Daoy (cell line): Measurements from ENCODE around the gene ADGRE2. TPM values are rescaled to one million over a fixed set of nuclear protein-coding genes. Genes with fewer than 3 reads are reported as not detected.
"Not testable (repeated sequence)": the region's sequence is repeated elsewhere in the genome, so short reads cannot be mapped to it uniquely, and the experiment has no call there.

Experiments
- DNase-seq: peaks from one replicate; pipeline ENCODE4 v3.0.0-alpha.2; 2015; ENCODE audit warnings: low read depth
- total RNA-seq: library from RNA; depleted of rRNA; stranded (reverse); fragments of >200 nt; shearing (Covaris generic); gene quantifications from 2 replicates; pipeline ENCODE4 v1.2.3, GENCODE V29; 2014; rRNA removed

The ADGRE2 gene
- total RNA-seq, result 0.09 and 0.17 TPM in 2 replicates

GRCh38 chr19:14778110-14778845, at the start of gene ADGRE2:
Gene ADGRE2, minus strand, starts transcription at chr19:14778560. Its CDS starts 1,804 bp downstream, at chr19:14776756.
- DNase-seq, result not testable (repeated sequence)

DNA sequence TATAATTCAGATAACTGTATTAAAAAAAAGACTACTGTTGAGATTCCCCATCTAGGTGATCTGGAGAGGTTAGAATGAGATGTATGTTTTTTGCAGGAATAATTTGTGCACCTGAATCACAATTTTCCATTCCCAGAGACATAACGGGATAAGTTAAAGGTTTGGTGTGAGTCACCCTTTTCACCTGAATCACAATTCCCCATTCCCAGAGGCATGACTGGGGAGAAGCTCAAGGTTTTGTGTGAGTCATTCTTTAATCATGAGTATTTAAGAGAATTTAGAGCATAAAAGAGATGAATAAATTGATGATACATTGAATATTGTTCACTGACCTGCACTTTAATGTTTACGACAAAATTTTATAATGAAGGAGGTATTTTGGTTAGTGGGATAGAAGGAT, 47.6 kb upstream of the ADGRE2 start:
- no peak for DNase-seq

GRCh38 chr19:14821937-14822336, 43.6 kb upstream of the ADGRE2 start:
- DNase-seq, result no peak

GRCh38 chr19:14818588-14818987, 40.2 kb upstream of the ADGRE2 start:
- DNase-seq, result no peak

- DNase-seq, result no peak
Measured at GRCh38 chr19:14817052-14817451, 38.7 kb upstream of the ADGRE2 start.

GRCh38 chr19:14814982-14815652, 36.8 kb upstream of the ADGRE2 start:
- DNase-seq, result no peak

DNA sequence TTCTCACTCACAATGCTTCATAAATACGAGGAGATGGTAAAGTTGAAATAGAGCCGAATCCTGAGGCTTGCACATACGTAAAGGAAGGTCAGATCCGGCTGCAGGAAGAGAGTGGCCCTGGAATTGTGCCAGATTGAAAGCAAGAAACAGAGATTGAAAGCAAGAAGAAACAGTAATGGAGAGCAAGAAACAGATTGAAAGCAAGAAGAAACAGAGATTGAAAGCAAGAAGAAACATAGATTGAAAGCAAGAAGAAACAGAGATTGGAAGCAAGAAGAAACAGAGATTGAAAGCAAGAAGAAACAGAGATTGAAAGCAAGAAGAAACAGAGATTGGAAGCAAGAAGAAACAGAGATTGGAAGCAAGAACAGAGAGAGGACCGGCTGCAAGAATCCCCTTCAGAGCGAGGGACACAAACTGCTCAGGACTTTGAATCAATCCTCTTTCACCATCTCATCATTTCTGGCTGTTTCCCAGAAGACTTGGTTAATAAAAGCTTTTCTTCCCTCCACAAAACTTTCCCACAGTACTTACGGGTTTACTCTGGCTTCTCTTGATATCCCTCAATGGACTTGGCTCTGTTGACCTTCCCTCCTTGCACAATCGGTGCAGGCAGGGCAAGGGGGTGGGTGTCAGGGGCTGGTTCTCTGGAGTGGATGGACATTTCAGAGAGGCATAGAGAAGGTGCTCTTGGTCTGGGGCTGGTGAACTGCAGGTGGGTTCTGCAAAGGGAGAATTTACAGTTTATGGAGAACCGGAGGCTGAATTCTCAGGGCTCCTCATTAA, 31.1 kb upstream of the ADGRE2 start:
- DNase-seq, result peak; percentile 10

DNA sequence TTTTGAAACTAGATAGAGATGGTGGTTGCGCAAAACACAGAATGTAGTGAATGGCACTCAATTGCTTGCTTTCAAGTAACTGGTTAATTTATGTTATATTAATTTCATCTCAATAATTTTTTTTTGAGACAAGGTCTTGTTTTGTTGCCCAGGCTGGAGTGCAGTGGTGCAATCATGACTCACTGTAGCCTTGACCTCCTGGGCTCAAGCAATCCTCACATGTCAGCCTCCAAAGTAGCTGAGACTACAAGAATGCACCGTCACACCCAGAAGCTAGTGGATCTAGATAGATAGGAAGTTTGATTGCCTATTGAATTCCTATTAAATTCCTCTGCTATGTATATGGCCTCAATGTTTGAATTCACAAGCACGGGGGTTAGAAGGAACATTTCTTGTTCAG, 26.4 kb upstream of the ADGRE2 start:
- no peak for DNase-seq

DNA sequence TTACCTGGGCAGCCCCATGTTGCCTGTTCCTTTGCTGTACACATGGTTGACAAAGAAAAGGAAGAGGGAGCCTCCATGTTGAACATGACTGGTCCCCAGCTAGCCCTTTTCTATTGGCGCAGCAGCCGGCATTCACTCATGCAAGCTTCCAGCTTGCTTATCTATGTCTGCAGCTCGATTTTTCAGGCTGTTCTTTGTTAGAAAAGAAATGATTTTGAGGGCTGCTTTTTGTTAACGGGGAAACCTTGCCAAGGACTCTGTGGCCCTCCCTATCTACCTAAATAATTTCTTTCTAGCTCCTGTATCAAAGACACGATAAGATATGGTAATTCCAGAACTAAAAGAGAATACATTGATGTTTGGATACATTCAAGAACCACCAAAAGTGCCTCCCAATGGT, 20.4 kb upstream of the ADGRE2 start:
- DNase-seq, result no peak

GRCh38 chr19:14796021-14796420, 17.7 kb upstream of the ADGRE2 start:
- DNase-seq, result no peak

GRCh38 chr19:14795078-14795721, 16.8 kb upstream of the ADGRE2 start:
- DNase-seq, result peak; percentile 60

DNA sequence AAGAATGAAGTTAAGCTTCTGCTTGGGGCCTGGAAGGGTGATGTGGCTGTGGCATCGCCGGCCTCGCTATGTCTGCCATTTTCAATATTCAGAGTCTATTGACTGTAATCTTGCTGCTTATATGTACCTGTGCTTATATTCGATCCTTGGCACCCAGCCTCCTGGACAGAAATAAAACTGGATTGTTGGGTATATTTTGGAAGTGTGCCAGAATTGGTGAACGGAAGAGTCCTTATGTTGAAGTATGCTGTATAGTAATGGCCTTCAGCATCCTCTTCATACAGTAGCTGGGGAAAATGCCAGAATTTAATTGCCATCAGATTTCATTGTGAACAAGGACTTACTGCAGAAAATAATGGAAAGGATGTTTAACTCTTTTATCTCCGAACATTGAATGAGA, 13.9 kb upstream of the ADGRE2 start:
- DNase-seq, result not testable (repeated sequence)

- DNase-seq, result peak; percentile 62
Measured at GRCh38 chr19:14786421-14786851, 8.1 kb upstream of the ADGRE2 start.

DNA sequence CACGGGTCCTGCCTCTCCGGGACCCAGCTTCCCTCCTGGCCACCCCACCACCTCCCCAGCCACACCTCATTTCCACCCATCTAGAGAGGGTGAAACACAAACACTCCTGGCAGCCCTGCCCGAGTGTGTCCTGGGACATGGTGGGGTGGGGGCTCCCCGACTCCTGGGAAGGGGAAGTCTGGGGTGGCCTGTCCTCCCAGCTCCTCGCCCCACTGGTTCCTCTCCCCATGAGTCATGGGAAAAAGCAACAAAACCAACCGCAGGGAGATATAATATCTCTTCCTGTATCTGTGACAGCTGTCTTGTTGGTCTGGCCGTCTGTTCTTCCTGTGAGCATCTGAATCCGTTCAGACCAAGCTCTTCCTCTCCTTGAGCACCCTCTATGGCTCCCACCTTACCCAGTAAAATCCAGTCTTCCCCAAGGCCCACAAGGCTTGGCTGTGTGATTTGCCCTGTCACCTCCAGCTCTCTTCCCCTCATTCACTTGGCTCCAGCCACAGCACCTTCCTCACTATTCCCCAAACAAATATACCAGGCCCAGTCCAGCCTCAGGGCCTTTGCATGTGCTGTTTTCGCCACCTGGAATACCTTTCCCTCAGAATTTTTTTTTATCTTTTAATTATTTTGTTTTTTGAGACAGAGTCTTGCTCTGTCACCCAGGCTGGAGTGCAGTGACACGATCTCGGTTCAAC, 6.9 kb upstream of the ADGRE2 start:
- peak; percentile 87 for DNase-seq

DNA sequence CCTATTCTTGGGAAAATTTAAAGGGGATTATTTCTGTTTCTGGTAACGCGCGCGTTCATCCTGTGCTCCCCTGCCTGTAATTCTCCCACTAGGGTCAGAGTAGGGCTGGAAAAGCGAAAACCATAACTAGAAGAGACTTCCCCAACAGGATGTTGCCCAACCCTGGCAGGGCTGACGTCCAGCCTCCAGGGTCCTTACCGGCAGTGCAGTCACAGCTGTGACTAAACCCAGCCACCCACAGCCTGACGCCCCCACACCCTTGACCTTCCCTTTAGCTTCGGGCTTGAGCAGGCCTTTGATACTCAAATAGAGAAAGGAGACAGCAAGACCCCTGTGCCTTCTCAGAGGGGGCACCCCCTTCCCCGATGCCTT, 6.4 kb upstream of the ADGRE2 start:
- peak; percentile 89 for DNase-seq

DNA sequence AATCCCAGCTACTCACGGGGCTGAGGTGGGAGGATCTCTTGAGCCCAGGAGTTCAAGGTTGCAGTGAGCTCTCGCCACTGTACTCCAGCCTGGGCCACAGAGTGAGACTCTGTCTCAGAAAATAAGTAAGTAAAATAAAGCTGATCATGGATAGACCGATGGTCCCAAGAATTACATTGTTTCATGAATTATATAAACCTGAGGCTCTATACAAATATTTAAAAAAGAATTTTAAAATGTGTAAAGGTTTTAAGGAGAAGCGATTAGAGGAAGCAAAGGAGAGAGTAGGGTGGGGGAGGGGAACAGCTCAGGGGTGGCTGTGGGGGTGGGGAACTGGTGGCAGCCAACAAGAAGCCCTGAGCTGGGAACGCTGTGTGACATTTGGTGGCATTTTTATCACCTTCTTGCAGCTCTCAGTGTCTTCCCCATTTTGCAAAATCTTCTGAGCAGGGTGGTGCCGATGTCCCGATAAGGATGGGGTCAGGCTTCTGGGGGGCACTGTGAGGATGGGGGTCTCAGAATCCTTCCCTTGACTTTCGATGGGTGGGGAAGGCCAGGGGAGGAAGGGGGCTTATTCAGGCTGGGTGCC, 5.1 kb upstream of the ADGRE2 start:
- not testable (repeated sequence) for DNase-seq

DNA sequence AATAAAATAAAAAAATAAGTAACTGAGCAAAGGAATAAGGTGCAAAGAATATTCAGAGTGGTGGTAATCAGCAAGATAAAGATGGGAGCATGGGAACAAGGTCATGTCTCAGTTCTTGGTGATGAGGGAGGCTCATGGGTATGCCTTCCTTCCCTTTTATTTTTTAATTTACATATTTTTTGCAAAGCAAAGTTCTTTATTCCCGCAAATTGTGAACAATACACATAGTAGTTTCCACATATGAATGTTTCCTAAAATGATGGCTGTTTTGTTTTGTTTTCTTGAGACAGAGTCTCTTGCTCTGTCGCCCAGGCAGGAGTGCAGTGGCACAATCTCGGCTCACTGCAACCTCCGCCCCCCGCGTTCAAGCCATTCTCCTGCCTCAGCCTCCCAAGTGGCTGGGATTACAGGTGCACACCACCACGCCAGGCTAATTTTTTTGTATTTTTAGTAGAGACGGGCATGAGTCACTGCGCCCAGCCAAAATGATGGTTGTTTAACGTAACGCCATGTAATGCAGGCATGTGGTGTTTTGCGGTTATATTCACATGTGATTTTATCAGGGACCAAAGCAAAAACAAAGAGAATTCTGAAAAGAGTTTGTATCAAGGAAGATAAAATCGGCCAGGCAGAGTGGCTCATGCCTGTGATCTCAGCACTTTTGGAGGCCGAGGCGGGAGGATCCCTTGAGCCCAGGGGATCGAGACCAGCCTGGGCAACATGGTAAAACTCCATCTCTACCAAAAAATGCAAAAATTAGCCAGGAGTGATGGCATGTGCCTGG, 4.5 kb upstream of the ADGRE2 start:
- DNase-seq, result peak; percentile 46

DNA sequence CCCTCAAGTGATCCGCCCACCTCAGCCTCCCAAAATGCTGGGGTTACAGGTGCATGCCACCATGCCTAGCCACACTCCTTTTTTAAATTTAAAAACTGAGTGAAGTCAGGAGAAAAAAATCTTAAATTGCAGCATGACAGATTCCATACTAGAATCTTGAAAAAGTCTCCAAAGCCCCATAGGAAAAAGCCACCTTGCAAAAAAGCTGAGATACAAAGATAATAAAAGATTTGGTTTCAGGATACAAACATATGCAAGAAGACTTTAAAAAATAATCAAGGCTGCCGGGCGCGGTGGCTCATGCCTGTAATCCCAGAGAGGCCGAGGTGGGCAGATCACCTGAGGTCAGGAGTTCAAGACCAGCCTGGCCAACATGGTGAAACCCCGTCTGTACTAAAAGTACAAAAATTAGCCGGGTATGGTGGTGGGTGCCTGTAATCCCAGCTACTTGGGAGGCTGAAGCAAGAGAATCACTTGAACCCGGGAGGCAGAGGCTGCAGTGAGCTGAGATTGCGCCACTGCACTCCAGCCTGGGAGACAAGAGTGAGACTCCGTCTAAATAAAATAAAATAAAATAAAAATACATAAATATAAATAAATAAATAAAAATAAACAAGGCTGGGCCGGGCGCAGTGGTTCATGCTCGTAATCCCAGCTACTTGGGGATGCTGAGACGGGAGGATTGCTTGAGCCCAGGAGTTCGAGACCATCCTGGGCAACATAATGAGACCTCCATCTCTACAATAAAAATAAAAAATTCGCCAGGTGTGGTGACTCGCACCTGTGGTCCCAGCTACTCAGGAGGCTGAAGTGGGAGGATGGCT, 3.6 kb upstream of the ADGRE2 start:
- not testable (repeated sequence) for DNase-seq

GRCh38 chr19:14780622-14781225, 2.4 kb upstream of the ADGRE2 start:
- DNase-seq, result not testable (repeated sequence)
